Measurements from ENCODE around the gene GUCA1A.

The GUCA1A gene

DNA sequence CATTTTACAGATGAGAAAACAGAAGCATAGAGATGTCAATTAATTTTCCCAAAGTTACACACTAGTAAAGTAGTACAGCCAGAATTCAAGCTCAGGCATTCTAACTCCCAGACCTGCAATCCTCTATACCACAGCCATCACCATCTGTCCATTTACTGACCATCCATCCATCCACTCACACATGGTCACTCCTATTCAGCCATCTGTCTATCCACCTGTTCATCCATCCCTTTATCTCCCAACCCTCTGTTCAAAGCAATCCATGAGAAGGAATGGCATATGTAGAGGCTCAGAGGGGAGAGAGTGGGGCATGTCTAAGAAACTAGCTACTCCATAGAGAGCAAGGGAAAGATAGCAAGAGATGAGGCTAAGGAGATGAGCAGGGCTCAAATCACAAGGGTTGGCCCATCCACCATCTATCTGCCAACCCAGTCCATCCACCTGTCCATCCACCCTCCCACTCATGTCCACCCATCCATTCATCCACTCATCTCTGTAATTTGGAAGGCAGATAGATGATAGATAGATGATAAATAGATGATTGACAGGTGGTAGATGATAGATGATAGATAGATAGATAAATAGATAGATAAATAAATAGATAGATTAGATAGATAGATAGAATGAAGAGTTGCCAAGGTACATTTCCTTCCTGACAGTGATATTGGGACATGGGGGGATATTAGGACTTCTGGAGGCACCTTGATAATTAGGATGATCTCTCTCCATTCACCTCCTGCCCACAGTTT is 18.5 kb upstream of the GUCA1A start:
- no peak overlapping the region for H3K4me3 ChIP-seq (ENCODE audit: low read depth, low read length)
- in situ Hi-C loops (cut with HindIII; ENCODE audit: low sequenced_read_pairs): no loop called here
- no peak for DNase-seq (ENCODE audit: low read depth)
- TF ChIP-seq, protein P1, sequence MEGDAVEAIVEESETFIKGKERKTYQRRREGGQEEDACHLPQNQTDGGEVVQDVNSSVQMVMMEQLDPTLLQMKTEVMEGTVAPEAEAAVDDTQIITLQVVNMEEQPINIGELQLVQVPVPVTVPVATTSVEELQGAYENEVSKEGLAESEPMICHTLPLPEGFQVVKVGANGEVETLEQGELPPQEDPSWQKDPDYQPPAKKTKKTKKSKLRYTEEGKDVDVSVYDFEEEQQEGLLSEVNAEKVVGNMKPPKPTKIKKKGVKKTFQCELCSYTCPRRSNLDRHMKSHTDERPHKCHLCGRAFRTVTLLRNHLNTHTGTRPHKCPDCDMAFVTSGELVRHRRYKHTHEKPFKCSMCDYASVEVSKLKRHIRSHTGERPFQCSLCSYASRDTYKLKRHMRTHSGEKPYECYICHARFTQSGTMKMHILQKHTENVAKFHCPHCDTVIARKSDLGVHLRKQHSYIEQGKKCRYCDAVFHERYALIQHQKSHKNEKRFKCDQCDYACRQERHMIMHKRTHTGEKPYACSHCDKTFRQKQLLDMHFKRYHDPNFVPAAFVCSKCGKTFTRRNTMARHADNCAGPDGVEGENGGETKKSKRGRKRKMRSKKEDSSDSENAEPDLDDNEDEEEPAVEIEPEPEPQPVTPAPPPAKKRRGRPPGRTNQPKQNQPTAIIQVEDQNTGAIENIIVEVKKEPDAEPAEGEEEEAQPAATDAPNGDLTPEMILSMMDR (IDR thresholded peaks at IDR 0.05; ENCODE audit: low read depth, low read length, missing control alignments): no peak

DNA sequence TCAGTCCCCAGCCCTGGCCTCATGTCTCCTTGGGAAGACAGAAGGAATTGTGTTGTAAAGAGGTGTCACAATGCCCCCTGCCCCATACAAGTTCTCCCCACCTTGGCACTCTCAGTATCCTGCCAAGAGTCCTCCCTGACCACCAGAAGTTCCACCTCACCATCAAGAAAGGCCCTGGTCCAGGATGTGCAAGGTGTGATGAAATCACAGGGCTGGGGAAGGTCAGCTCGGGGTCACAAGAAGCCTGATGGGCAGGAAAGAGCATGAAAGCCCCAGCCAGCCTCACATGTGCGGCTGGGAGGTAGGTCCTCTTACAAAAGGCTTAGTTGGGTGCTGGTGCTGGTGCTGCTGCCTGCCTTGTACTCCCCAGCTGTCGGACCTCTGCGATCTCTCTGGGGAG is 17.9 kb upstream of the GUCA1A start:
- no peak overlapping the region for H3K4me3 ChIP-seq (ENCODE audit: low read depth, low read length)
- in situ Hi-C loops (cut with HindIII; ENCODE audit: low sequenced_read_pairs): no loop called here
- no peak for DNase-seq (ENCODE audit: low read depth)
- TF ChIP-seq, protein P1 (IDR thresholded peaks at IDR 0.05; ENCODE audit: low read depth, low read length, missing control alignments): no peak

GRCh38 chr6:42156638-42157037 is 16.5 kb upstream of the GUCA1A start:
- TF ChIP-seq, protein P1 (IDR thresholded peaks at IDR 0.05; ENCODE audit: low read depth, low read length, missing control alignments): no peak
- H3K4me3 ChIP-seq (ENCODE audit: low read depth, low read length): no peak overlapping the region
- in situ Hi-C loops (cut with HindIII; ENCODE audit: low sequenced_read_pairs): no loop called here
- DNase-seq (ENCODE audit: low read depth): no peak

DNA sequence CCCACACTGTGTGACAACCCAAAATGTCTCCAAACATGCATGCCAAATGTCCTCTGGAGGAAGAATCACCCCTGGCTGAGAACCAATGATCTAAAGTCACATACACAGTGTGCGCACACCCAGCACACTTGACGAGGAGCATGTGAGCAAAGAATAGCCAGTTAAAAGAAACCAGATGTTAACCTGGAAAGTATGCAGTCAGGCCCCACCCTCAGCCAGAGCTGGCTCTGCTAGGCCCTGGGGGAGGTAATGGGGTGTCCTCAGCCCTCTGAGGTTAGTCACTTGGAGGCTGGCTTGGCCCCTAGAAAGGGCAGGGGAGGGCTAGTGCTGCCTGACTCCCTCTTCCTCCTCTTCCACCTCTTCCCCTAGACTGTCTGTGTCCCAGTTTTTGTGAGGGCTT is 15.2 kb upstream of the GUCA1A start:
- in situ Hi-C loops (cut with HindIII; ENCODE audit: low sequenced_read_pairs): no loop called here
- H3K4me3 ChIP-seq (ENCODE audit: low read depth, low read length): no peak overlapping the region
- DNase-seq (ENCODE audit: low read depth): no peak
- TF ChIP-seq, protein P1 (IDR thresholded peaks at IDR 0.05; ENCODE audit: low read depth, low read length, missing control alignments): no peak

DNA sequence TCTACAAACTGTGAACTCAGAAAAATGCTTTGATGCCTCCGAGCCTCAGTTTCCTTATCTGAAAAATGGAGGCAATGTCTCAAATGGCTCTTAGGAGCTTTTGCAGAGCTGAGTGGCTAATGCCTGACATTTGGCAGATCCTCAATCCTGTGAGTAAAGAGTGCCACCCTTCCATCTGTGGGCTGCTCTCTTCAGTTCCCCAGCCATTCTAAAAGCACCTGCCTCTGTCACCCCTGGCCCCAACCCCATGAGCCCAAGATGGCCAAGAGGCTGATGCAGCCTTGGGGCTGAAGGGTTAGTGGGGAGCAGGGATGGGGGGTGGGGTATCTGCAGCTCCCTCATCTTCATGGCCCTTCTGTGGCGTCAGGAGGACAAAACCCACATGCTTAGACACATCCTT is 14.5 kb upstream of the GUCA1A start:
- DNase-seq (ENCODE audit: low read depth): no peak
- in situ Hi-C loops (cut with HindIII; ENCODE audit: low sequenced_read_pairs): no loop called here
- TF ChIP-seq, protein P1 (IDR thresholded peaks at IDR 0.05; ENCODE audit: low read depth, low read length, missing control alignments): no peak
- H3K4me3 ChIP-seq (ENCODE audit: low read depth, low read length): no peak overlapping the region

DNA sequence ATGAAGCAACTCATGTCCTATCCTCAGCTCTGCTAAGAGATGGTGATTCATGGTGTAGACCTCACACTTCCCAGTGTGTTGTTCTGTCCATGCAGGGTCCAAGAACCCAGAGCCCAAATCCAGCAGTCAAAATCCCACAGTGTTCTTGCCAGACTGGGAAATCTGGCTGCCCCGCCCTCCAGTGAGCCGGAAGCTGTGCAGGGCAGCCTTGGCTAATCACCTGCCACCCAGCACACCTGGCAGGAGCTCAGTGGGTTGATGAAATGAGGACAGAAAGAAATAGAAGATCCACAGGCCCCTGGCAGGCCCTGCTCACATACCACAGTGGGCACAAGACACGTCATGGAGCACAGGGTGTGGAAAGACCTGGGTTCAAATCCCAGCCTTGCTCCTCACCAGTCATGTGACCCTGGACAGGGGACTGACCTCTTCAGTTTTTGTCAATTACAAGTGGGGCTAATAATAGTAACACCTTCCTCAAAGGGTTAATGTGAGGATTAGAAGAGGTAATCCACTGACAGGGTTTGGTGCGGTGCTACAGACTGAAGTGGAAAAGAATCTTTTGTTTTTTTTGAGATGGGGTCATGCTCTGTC is 13.6 kb upstream of the GUCA1A start:
- in situ Hi-C loops (cut with HindIII; ENCODE audit: low sequenced_read_pairs): no loop called here

More for the DNA sequence above, 13.6 kb upstream of the GUCA1A start:
- no peak overlapping the region for H3K4me3 ChIP-seq (ENCODE audit: low read depth, low read length)
- DNase-seq (ENCODE audit: low read depth): no peak
- TF ChIP-seq, protein P1 (IDR thresholded peaks at IDR 0.05; ENCODE audit: low read depth, low read length, missing control alignments): no peak

Data from astrocyte of the cerebellum (primary cell).